Measurements from ENCODE around the gene CCDC180. TPM values are rescaled to one million over a fixed set of nuclear protein-coding genes. Genes with fewer than 3 reads are reported as not detected.

CCDC180 gene
- total and polyA plus RNA-seq, 2 experiments from 2014 or later, result 3.9 to 7.1 TPM

DNA sequence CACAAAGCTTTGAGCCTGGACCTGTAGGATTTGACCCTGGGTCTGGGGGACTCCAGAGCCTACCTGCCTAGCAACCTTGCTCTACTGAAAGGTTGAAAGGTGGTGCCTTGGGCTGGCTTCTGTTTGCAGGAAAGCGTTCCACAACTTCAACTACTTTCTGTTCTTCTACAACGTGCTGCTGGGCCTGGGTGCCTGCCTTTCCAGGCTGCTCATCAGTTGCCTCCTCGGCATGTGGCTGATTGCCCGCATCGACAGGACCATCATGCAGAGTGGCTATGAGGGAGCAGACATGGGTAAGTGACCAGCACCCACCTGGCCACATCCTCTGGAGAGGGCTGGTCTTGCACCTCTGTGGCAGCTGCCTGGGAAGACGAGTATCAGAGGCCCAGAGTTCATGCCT lies 13.6 kb upstream of the CCDC180 start:
- Mint-ChIP-seq H3K27me3 (ENCODE audit: insufficient read depth, low read depth, poor library complexity) (no peaks in the 10 kb centered on the region), H3K27ac (no peak overlapping the region), H3K4me1 (peaks cover 7% of the 10 kb centered on the region), H3K4me3 (no peak overlapping the region), H3K9me3 (no peaks in the 10 kb centered on the region), H3K36me3 (ENCODE audit: low read depth) (peaks cover 36% of the 10 kb centered on the region)
- Histone ChIP-seq H3K27me3 (ENCODE audit: insufficient read depth) (no peaks in the 10 kb centered on the region), H3K27ac (ENCODE audit: low read depth) (no peak overlapping the region), H3K9me2 (ENCODE audit: insufficient read depth) (no peaks in the 10 kb centered on the region), H3K79me2 (replicated peaks; ENCODE audit: insufficient read depth) (no peaks in the 10 kb centered on the region), H2AFZ (no peak overlapping the region), H3K4me2 (no peak overlapping the region), H4K20me1 (replicated peaks; ENCODE audit: insufficient read depth) (no peaks in the 10 kb centered on the region), H3K4me3 (no peak overlapping the region), H3F3A (replicated peaks; ENCODE audit: low read depth) (no peaks in the 10 kb centered on the region), H3K36me3 (ENCODE audit: insufficient read depth) (no peaks in the 10 kb centered on the region), H3K4me1 (ENCODE audit: insufficient read depth) (no peaks in the 10 kb centered on the region)
- ATAC-seq (no peak), DNase-seq (ENCODE audit: low spot score) (no peak)
- TF ChIP-seq POLR2AphosphoS5 (IDR thresholded peaks at IDR 0.05; ENCODE audit: low read depth) (no peak), ZNF114 (CRISPR knock-in tag; IDR thresholded peaks at IDR 0.05) (no peak), STAT1 (IDR thresholded peaks at IDR 0.05; ENCODE audit: unreplicated experiment) (no peak), NANOG (IDR thresholded peaks at IDR 0.05; ENCODE audit: borderline replicate concordance) (no peak), JUNB (IDR thresholded peaks at IDR 0.05; ENCODE audit: unreplicated experiment) (no peak), EZH2phosphoT487 (IDR thresholded peaks at IDR 0.05; ENCODE audit: unreplicated experiment) (no peak), REST (IDR thresholded peaks at IDR 0.05; ENCODE audit: unreplicated experiment) (no peak)
- TF ChIP-seq, protein P1, sequence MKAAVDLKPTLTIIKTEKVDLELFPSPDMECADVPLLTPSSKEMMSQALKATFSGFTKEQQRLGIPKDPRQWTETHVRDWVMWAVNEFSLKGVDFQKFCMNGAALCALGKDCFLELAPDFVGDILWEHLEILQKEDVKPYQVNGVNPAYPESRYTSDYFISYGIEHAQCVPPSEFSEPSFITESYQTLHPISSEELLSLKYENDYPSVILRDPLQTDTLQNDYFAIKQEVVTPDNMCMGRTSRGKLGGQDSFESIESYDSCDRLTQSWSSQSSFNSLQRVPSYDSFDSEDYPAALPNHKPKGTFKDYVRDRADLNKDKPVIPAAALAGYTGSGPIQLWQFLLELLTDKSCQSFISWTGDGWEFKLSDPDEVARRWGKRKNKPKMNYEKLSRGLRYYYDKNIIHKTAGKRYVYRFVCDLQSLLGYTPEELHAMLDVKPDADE (IDR thresholded peaks at IDR 0.05), result no peak
- TF ChIP-seq, protein P2, sequence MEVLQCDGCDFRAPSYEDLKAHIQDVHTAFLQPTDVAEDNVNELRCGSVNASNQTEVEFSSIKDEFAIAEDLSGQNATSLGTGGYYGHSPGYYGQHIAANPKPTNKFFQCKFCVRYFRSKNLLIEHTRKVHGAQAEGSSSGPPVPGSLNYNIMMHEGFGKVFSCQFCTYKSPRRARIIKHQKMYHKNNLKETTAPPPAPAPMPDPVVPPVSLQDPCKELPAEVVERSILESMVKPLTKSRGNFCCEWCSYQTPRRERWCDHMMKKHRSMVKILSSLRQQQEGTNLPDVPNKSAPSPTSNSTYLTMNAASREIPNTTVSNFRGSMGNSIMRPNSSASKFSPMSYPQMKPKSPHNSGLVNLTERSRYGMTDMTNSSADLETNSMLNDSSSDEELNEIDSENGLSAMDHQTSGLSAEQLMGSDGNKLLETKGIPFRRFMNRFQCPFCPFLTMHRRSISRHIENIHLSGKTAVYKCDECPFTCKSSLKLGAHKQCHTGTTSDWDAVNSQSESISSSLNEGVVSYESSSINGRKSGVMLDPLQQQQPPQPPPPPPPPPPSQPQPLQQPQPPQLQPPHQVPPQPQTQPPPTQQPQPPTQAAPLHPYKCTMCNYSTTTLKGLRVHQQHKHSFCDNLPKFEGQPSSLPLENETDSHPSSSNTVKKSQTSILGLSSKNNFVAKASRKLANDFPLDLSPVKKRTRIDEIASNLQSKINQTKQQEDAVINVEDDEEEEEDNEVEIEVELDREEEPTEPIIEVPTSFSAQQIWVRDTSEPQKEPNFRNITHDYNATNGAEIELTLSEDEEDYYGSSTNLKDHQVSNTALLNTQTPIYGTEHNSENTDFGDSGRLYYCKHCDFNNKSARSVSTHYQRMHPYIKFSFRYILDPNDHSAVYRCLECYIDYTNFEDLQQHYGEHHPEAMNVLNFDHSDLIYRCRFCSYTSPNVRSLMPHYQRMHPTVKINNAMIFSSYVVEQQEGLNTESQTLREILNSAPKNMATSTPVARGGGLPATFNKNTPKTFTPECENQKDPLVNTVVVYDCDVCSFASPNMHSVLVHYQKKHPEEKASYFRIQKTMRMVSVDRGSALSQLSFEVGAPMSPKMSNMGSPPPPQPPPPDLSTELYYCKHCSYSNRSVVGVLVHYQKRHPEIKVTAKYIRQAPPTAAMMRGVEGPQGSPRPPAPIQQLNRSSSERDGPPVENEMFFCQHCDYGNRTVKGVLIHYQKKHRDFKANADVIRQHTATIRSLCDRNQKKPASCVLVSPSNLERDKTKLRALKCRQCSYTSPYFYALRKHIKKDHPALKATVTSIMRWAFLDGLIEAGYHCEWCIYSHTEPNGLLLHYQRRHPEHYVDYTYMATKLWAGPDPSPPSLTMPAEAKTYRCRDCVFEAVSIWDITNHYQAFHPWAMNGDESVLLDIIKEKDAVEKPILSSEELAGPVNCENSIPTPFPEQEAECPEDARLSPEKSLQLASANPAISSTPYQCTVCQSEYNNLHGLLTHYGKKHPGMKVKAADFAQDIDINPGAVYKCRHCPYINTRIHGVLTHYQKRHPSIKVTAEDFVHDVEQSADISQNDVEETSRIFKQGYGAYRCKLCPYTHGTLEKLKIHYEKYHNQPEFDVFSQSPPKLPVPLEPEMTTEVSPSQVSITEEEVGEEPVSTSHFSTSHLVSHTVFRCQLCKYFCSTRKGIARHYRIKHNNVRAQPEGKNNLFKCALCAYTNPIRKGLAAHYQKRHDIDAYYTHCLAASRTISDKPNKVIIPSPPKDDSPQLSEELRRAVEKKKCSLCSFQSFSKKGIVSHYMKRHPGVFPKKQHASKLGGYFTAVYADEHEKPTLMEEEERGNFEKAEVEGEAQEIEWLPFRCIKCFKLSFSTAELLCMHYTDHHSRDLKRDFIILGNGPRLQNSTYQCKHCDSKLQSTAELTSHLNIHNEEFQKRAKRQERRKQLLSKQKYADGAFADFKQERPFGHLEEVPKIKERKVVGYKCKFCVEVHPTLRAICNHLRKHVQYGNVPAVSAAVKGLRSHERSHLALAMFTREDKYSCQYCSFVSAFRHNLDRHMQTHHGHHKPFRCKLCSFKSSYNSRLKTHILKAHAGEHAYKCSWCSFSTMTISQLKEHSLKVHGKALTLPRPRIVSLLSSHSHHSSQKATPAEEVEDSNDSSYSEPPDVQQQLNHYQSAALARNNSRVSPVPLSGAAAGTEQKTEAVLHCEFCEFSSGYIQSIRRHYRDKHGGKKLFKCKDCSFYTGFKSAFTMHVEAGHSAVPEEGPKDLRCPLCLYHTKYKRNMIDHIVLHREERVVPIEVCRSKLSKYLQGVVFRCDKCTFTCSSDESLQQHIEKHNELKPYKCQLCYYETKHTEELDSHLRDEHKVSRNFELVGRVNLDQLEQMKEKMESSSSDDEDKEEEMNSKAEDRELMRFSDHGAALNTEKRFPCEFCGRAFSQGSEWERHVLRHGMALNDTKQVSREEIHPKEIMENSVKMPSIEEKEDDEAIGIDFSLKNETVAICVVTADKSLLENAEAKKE (CRISPR knock-in tag; IDR thresholded peaks at IDR 0.05), result no peak

Measured in GM23338 (cell line).